RCC 7860 (cell line): Measurements from ENCODE around the gene RTP4.

Experiments
- DNase-seq: peaks from one replicate; pipeline ENCODE4 v3.0.0-alpha.2; 2015; ENCODE audit warnings: low spot score
- FAIRE-seq: peaks from 2 replicates; lab custom pipeline; 2012; peaks lifted over from hg19 to GRCh38; lab: Jason Lieb, UNC

The RTP4 gene, protein sequence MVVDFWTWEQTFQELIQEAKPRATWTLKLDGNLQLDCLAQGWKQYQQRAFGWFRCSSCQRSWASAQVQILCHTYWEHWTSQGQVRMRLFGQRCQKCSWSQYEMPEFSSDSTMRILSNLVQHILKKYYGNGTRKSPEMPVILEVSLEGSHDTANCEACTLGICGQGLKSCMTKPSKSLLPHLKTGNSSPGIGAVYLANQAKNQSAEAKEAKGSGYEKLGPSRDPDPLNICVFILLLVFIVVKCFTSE

DNA sequence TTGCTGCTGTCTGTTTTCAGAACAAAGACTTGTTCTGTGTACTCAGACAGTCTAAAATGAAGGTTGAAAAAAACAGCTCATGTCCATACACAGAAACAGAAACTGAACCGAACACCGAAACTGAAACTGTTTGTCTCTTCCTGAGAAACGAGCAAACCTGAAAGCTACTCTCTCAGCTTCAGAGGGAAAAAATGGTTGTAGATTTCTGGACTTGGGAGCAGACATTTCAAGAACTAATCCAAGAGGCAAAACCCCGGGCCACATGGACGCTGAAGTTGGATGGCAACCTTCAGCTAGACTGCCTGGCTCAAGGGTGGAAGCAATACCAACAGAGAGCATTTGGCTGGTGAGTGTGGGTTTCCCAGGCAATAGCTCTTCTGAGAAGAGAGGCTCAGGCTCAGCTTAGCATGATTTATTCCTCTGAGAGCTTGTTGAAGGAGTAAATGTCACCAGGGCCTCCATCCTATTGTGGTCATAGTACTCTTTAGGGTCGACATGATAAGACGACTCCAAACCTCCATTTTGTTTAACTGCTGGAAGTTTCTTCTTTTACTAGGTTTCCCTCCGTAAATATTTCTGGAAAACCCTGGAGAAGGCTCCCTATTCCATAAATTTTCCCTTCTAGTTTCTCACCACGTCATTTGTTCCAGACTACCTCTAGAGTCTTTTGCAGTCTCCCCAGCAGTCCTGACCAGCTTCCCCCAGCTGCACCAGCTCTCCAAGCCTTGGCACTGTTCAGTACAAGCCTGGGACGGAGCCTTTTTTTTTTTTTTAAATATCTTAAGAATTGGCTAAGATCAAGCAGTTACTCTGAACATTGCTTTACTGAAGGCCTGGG, at the start of gene RTP4:
Gene RTP4, plus strand, starts transcription at position 135 of the 838 bp plus-strand sequence. Its CDS starts 57 bp downstream, at position 192.
- FAIRE-seq (no peak), DNase-seq (no peak)

DNA sequence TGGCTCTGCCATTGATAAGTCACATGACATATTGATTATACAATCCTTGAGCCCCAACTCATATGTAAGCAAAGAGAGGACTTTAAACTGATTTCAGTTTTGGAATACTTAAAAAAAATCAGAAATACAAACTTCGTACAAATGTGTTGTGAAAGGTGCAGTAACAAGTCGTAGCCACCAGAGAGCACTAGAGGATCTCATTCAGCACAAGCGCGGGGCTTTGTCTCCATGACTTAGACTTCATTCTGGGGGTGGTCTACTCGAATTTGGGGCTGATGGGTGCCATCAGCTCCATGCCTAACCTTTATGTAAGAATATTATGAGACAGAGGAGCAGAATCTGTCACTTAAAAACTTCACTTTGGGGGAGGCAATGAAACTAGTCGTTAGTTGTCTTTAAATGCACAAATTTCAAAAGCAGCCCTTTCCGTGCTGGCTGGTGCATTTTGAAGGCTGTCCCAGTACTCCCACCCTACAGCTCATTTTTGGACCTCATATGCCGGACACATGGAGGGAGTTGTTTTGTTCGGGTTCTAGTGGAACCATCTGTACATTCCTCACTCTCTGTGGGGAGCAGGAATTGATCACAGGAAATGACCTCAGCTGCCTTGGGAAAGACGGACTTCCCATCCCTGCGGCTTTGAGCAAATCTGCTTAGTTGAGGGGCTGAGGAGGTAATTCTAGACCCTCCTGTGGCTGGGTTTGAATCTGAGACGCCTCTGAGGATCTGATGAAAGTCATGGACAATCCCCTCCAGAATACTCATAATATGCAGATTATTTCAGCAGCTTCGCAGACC, 49.2 kb upstream of the RTP4 start:
- FAIRE-seq (peak; percentile 42), DNase-seq (peak; percentile 36)

DNA sequence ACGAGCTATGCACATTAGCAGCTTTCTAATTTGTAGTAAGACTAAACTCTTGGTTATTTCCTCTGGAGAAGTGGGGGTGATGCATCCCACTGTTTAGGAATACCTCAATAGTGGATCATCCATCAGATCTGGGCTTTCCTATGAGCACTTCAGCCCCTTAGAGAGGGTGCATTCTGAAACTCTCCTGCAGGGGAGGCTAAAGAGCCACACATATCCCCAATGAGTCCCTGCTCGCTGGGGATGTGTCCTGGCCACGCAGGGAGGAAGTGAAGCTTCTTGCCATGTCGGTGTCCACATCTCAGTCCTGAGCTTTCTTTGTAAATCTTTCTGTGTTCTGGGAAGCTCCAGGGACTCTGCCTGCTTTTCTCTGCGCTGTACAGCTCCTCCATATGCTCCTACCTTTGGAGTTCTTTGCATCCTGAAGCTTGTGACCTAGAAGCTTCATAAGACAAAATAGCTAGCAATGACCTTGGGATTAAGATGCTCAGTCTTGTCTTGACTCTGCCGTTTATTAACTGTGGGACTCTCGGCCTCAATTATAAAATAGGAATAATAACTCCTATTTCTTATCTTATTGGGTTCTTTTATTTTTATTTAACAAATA, 48.4 kb upstream of the RTP4 start:
- DNase-seq (peak; percentile 25), FAIRE-seq (no peak)

DNA sequence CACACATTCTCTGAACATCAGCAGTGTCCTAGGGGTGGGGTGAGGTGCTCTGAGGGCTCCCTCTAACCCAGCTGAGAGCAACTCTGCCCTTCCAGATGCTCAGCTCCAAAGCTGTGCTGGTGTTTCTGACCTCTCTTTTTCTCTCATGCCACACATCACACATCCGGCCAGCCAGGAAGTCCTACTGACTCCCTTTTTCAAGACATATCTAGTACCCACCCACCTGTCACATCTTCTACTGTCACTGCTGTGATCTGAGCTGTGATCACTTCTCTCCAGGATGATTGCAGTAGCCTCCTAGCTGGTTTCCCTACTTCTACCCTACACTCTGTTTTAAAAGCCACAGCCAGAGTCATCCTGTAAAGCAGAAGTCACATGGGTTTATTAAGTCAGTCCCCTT, 46.4 kb upstream of the RTP4 start:
- FAIRE-seq, result no peak

DNA sequence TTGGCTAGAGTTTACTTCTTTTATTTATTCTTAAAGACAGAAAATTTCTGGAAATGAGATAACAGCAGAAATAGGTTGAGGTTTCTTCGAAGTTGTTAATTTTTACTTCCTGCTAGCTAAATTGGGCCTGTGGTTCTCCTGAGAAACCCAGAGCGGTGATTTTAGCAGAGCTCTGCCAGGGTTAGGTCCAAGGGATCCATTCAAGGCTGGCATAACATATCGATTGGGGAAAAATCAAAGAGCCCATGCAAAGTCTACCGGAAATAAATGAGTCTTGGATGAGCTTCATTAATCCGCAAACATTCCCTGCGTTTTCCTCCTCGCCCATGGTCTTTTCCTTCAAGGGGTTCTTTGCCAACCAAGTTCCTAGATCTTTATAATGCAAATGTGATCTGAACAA, 45.9 kb upstream of the RTP4 start:
- DNase-seq, result no peak
- FAIRE-seq, result no peak

More for the DNA sequence above, 46.4 kb upstream of the RTP4 start:
- DNase-seq, result no peak

DNA sequence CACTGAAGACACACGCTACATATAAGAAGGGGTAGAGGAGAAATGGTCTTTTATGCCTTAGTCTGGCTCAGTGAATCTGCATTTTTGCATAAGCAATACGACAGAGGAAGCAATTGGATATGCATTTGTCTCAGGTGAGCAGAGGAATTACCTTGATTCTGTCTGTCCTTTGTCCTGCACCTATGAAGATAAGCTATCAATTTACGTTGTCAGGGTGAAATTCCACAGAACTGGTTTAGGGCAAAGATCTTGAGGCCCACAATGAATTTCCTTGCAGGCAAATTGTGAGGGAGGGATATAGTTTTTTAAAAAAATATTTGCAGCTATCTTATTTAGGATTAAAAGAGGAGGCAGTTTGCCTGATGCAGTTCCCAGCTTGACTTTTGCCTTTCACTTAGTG, 45.1 kb upstream of the RTP4 start:
- FAIRE-seq (no peak), DNase-seq (no peak)

DNA sequence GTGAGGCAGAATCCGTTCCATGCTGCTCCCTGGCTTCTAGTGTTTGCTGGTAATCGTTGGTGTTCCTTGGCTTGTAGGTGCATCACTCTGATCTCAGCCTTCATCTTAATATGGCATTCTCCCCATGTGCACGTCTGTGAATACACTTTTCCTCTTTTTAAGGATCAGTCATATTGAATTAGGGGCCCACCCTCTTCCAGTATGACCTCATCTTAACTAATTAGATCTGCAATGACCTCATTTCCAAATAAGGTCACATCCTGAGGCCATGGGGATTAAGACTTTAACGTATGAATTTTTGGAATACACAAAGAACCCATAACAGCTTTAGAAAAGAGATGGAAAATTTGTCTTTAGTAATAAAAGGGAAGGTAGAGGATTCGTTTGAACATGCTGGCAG, 42.6 kb upstream of the RTP4 start:
- no peak for FAIRE-seq
- DNase-seq, result no peak

DNA sequence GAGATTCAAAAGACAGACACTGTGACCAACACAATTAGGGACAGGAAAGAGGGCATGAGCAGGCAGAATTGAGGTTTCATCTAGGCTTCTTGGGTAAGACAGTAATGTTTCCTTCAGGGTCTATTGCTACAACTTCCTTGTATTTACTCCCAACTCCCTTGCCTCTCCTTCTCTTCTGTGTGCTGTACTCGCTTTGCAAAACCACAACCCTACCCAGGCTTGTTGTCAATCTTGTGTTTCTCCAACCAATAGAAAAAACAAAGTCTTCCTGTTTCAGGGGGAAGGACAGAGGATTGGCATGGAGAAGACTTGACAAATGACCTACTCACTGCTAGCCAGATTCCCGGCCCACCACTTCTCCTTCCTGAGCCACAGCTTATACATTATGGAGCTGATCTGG, 40.3 kb upstream of the RTP4 start:
- DNase-seq (no peak), FAIRE-seq (no peak)

DNA sequence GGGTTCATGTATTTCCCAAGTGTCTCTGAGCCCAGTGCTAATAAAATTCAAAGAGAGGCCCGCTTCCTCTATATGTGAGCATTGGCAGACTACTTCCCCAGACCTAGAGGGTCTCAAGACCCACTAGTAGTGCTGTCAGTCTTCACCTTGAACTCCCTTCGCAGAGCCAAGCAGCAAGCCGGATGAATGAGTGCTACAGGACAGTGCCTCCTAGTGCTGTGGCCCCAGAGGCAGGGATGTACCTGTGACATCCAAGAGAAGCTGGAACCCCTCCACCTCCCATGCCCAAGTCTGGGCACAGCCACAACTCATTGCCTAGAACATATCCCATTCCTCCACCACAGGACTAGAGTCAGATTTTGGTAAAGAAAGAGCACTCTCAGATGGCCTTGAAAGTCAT, 39.5 kb upstream of the RTP4 start:
- FAIRE-seq (no peak), DNase-seq (no peak)

DNA sequence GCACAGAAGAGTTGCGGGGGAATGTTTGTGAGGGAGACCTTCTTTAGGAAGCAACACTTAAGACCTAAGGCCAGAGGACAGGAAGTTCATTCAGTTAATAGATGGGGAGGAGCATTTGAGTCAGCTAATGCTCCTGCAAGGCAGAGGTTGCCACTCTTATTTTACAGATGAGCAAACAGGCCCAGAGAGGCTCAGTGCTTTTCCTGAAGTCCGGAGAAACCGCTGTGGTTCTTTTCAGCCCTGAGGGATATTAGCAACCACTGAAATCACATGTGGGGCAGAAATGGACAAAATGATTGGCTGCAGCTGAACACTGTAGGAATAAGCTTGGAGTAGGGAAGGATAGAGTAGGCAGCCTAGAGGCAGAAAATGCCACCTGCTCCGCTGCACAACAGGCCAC, 33.3 kb upstream of the RTP4 start:
- FAIRE-seq, result no peak
- no peak for DNase-seq

DNA sequence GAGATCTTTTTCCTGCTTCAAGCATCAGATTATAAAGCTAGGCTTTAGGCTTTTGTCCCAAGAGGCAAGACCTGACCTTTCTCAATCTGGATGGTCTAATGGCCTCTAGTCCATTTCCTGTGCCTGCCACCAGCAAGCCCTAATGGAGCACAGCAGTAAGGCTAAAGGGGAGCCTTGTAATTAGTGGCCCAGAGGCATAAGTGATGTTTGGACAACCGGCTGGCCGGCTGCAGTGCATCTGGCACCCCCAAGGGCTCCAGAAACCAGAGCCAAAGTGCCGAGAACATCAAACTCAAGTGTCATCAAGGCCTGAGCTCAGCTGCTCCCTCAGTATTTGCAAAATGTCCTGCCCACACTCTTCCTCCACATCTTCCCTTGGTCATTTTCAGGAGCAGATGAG, 31.9 kb upstream of the RTP4 start:
- FAIRE-seq (no peak), DNase-seq (no peak)

DNA sequence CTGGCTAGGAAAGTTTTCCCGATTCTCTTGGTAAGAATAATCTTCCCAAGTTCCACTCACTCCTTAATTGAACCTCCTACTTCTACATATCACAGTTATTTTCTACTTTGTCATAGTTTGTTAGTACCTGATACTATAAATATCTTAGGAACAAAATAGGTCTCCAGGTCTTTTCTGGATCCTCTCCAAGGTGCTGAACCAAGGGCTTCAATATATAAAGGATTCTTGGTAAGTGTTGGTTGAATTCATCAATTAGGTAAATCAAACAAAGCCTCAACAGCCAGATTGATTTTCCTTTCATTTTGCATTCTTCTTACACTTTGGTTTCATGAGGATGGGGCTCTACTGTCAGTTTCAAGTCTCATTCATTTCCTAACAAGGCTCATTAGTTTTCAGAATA, 27.6 kb upstream of the RTP4 start:
- DNase-seq (no peak), FAIRE-seq (no peak)

DNA sequence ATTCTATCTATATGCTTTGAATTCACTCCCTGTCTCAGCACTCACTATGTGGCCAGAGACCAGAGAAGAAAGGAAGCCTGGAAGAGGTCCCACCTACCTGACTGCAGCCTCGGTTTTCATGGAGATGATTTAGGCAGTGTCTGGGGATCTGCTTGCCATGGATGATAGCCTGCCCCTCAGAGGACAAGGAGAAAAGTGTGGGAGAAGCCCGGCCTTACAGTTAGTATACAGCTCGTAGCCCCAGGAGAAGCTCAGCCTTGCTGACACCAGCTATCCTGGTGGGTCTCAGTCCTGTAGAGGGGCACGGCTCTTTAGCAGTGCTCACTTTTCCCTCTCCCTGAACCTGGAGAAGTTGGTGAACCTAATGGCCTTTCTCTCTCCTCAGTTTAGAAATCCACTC, 25.9 kb upstream of the RTP4 start:
- DNase-seq, result no peak
- FAIRE-seq, result no peak

DNA sequence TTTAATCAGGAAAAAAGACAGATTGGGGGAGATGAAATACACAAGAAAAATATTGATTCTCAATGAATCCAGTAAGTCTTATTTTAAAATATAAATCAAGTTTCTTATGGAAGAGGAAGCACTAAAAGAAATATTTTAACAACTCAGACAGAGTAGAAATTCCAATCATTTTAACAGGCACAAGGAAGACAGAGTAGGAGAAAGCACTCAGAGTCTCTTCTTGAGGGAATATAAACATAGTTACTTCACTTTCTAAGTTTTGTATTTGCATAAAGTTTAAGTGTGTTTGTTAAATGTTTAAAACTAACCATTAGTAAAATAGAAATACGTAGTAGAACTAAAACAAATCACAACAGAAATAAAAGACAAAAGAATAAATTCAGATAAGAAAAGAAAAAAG, 24.5 kb upstream of the RTP4 start:
- no peak for DNase-seq
- FAIRE-seq, result no peak

DNA sequence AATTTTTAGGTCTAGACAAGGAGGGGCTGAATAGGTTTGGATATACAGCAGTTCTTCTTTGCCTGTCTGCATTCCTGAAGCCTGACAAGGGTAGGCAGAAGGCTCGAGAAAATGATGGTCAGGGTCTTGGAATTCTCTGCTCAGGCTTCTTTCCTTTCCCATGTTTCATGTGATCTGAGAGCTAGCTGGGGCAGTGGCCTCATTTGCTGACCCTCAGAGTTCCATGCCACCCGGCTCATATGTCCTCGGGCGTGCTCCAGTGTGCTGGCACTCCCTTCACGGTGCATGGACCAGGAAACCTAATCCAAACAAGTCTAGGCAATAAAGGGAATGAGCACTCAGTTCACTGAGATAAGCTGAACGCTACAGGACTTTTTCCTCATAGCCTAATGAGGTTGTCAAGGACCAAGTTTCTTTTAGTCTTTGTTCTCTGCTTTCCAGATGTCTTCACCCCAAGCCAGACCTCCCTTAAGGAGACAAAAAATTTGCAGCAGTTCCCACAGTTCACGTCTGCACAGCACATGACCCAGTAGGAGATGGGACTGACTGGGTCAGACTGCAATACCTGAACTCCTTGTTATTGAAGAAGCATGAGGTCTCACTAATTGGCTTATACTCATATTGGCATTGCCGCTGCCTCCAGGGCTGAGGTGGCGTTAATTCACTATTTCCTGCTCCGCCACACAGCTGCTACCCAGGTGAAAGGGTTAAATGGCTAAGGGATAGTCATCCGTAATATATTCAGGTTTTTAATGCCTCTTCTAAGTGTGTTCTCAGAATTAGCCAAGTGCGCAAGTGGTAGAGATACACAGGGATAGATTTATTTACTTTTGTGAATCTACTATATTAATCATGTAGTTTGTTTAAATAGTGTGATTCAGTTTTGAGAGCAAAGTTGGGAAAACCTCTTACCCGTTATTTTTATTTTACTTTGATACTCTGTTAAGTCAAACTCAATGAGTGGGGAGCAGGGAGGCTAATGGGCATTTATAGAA, 15.3 kb upstream of the RTP4 start:
- FAIRE-seq (no peak), DNase-seq (no peak)

DNA sequence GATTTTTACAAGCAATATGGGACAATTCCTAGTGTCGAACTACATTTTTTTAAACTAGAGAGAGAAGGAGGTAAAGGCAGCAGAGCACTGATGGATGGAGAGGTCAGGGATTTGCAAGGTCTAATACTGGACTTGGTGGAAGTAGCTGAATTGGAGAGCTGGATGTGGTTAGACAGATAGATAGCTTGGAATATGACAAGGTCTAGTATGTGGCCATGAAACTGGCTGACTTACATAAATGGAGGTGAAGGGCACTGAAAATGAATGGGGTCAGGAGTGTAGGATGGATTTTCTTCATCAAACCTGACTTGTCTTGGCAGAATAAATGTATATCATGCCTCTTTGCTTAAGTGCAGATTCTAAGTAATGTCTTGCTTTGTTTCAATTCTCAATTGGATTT, 10.1 kb upstream of the RTP4 start:
- DNase-seq (no peak), FAIRE-seq (no peak)

DNA sequence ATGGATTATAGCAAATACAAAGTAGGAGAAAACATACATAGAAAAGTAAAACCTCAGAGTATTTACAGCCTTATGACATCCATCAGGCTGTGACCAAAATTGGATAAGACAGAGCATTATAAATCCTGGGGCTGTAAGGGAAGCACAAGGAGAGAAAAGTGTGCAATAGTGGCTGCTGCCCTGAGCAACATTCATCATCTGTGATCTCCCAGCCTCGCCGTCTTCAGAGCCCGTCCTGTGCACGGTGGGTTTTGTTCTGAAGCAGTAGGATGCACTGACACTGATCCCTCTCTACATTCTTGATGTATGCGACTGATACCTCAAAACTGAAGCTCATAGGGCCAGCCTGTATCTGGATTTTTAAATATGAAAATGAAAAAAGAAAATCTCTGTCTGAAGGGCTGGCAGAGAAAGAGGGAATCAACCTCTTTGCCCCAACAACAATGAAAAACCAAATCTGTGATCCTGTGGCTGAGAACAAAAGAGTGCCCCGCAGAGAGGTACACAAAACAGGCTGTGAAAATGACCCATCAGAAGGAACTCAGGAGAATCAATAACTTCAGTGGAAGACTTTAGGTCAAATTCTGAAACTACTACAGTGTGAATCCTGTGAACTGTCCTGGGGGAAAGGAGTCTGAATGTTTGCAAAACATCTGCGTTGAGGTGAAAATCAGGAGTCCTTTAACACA, 8.2 kb upstream of the RTP4 start:
- DNase-seq (no peak), FAIRE-seq (no peak)

DNA sequence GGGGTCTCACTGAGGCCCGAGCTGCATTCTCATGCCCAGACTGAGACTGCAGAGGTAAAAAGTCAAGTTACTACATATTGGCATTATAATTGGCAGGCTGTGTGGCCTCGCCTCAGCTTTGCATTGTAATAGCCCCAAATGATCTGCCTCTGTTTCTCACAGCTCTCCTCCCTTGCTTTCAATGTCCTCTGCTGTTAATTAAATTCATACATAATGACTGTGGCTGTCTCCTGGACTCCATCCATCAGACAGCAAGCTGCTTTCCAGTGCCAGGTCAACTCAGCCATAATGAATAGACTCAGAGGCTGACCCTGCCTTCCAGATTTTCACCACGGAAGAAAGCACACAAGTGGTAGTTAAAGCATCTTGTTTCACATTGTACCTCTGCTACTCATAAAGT, 7.6 kb upstream of the RTP4 start:
- FAIRE-seq, result no peak

DNA sequence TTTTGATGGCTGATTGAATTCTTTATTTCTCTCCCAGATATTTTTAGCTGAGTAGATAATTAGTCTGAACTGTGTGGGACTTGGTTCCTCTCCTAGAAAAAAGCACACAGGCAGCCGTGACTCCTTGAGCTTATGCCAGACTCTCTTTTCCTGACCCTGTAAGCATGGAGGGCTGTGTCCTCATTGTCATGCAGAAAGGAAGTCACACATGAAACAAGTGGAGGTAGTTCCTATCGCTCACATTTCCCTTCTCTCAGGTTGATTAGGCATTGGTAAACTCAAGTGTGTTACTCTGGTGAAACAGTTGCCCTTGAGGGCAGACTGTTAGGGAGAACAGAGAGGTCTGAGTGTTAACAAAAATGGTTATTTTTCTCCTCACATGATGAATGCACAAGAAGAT, 6.3 kb upstream of the RTP4 start:
- DNase-seq, result no peak
- no peak for FAIRE-seq

More for the DNA sequence above, 7.6 kb upstream of the RTP4 start:
- DNase-seq, result no peak
